ENCODE data around the gene PIPOX. TPM values are rescaled to one million over a fixed set of nuclear protein-coding genes. Genes with fewer than 3 reads are reported as not detected.

Gene PIPOX
- total and polyA plus RNA-seq, 2 experiments from 2014 or later = 10.2 to 15.8 TPM

GRCh38 chr17:29051731-29052130 lies 8.8 kb downstream of the PIPOX start:
- Histone ChIP-seq H3K9me2 (replicated peaks; ENCODE audit: insufficient read depth) (no peaks in the 10 kb centered on the region), H3K4me2 (no peak overlapping the region), H3K27ac (no peak overlapping the region), H3K36me3 (replicated peaks; ENCODE audit: insufficient read depth, low read depth) (no peaks in the 10 kb centered on the region), H2AFZ (no peak overlapping the region), H4K20me1 (ENCODE audit: insufficient read depth, poor library complexity, severe bottlenecking) (no peaks in the 10 kb centered on the region), H3K27me3 (peaks cover 14% of the 10 kb centered on the region), H3K9me3 (ENCODE audit: low read depth) (no peaks in the 10 kb centered on the region), H3K4me1 (ENCODE audit: insufficient read depth) (no peaks in the 10 kb centered on the region), H3K4me3 (no peak overlapping the region), H3K79me2 (no peaks in the 10 kb centered on the region)
- DNase-seq (ENCODE audit: low spot score) = no peak
- WGBS (ENCODE audit: low lambda C conversion rate, missing lambda C conversion rate) = 86% methylated on average over 6 of the region's 6 CpGs
- TF ChIP-seq CTCF (IDR thresholded peaks at IDR 0.05; ENCODE audit: poor library complexity) = no peak

- no peaks in the 10 kb centered on the region for H3K79me2 ChIP-seq
- H3K9me2 ChIP-seq (replicated peaks; ENCODE audit: insufficient read depth) = no peaks in the 10 kb centered on the region
- H2AFZ ChIP-seq = no peak overlapping the region
- no peak overlapping the region for H3K4me3 ChIP-seq
- peaks cover 12% of the 10 kb centered on the region for H3K27me3 ChIP-seq
- H3K27ac ChIP-seq = no peak overlapping the region
- WGBS (ENCODE audit: low lambda C conversion rate, missing lambda C conversion rate) = 55% methylated on average over 10 of the region's 10 CpGs
- H3K36me3 ChIP-seq (replicated peaks; ENCODE audit: insufficient read depth, low read depth) = no peaks in the 10 kb centered on the region
- H3K9me3 ChIP-seq (ENCODE audit: low read depth) = no peaks in the 10 kb centered on the region
- DNase-seq (ENCODE audit: low spot score) = no peak
- no peaks in the 10 kb centered on the region for H3K4me1 ChIP-seq (ENCODE audit: insufficient read depth)
- no peaks in the 10 kb centered on the region for H4K20me1 ChIP-seq (ENCODE audit: insufficient read depth, poor library complexity, severe bottlenecking)
- no peak for TF ChIP-seq EZH2 (IDR thresholded peaks at IDR 0.05; ENCODE audit: borderline replicate concordance)
- TF ChIP-seq EZH2phosphoT487 (IDR thresholded peaks at IDR 0.05; ENCODE audit: low read depth, severe bottlenecking, unreplicated experiment) = no peak
- TF ChIP-seq CTCF (IDR thresholded peaks at IDR 0.05; ENCODE audit: poor library complexity) = no peak
- H3K4me2 ChIP-seq = no peak overlapping the region
Observed at GRCh38 chr17:29054835-29055234, 11.9 kb downstream of the PIPOX start.

GRCh38 chr17:29057361-29057760 lies 14.4 kb downstream of the PIPOX start:
- peaks cover 12% of the 10 kb centered on the region for H3K27me3 ChIP-seq
- H3K79me2 ChIP-seq = no peaks in the 10 kb centered on the region
- H3K4me1 ChIP-seq (ENCODE audit: insufficient read depth) = no peaks in the 10 kb centered on the region
- H2AFZ ChIP-seq = no peak overlapping the region
- H3K9me3 ChIP-seq (ENCODE audit: low read depth) = no peaks in the 10 kb centered on the region
- no peaks in the 10 kb centered on the region for H3K36me3 ChIP-seq (replicated peaks; ENCODE audit: insufficient read depth, low read depth)
- 82% methylated on average over 4 of the region's 4 CpGs for WGBS (ENCODE audit: low lambda C conversion rate, missing lambda C conversion rate)
- H3K27ac ChIP-seq = no peak overlapping the region
- no peak overlapping the region for H3K4me3 ChIP-seq
- DNase-seq (ENCODE audit: low spot score) = no peak
- no peaks in the 10 kb centered on the region for H4K20me1 ChIP-seq (ENCODE audit: insufficient read depth, poor library complexity, severe bottlenecking)
- no peak overlapping the region for H3K4me2 ChIP-seq
- no peaks in the 10 kb centered on the region for H3K9me2 ChIP-seq (replicated peaks; ENCODE audit: insufficient read depth)
- no peak for TF ChIP-seq CTCF (IDR thresholded peaks at IDR 0.05; ENCODE audit: poor library complexity)
- TF ChIP-seq EZH2 (IDR thresholded peaks at IDR 0.05; ENCODE audit: borderline replicate concordance) = no peak
- TF ChIP-seq EZH2phosphoT487 (IDR thresholded peaks at IDR 0.05; ENCODE audit: low read depth, severe bottlenecking, unreplicated experiment) = no peak

- Histone ChIP-seq H4K20me1 (ENCODE audit: insufficient read depth, poor library complexity, severe bottlenecking) (no peaks in the 10 kb centered on the region), H2AFZ (no peak overlapping the region), H3K4me2 (no peak overlapping the region), H3K27me3 (peaks cover 12% of the 10 kb centered on the region), H3K4me3 (no peak overlapping the region), H3K9me2 (replicated peaks; ENCODE audit: insufficient read depth) (no peaks in the 10 kb centered on the region), H3K27ac (no peak overlapping the region), H3K36me3 (replicated peaks; ENCODE audit: insufficient read depth, low read depth) (no peaks in the 10 kb centered on the region), H3K79me2 (no peaks in the 10 kb centered on the region), H3K9me3 (ENCODE audit: low read depth) (no peaks in the 10 kb centered on the region), H3K4me1 (ENCODE audit: insufficient read depth) (no peaks in the 10 kb centered on the region)
- TF ChIP-seq CTCF (IDR thresholded peaks at IDR 0.05; ENCODE audit: poor library complexity) (no peak), EZH2 (IDR thresholded peaks at IDR 0.05; ENCODE audit: borderline replicate concordance) (no peak), EZH2phosphoT487 (IDR thresholded peaks at IDR 0.05; ENCODE audit: low read depth, severe bottlenecking, unreplicated experiment) (no peak)
- no peak for DNase-seq (ENCODE audit: low spot score)
- 98% methylated on average over 3 of the region's 3 CpGs for WGBS (ENCODE audit: low lambda C conversion rate, missing lambda C conversion rate)
Observed at GRCh38 chr17:29058391-29058790, 15.4 kb downstream of the PIPOX start.
